HT1080 (cell line): Measurements from ENCODE around the gene MXD3. TPM values are rescaled to one million over a fixed set of nuclear protein-coding genes. Genes with fewer than 3 reads are reported as not detected.
"Not testable (repeated sequence)": the region's sequence is repeated elsewhere in the genome, so short reads cannot be mapped to it uniquely, and the experiment has no call there.

Experiments
- DNase-seq: peaks from one replicate; pipeline ENCODE4 v3.0.0-alpha.2; 2015; ENCODE audit warnings: low read depth
- total RNA-seq: library from RNA; depleted of rRNA; stranded (reverse); fragments of >200 nt; shearing (Covaris generic); gene quantifications from 2 replicates; pipeline ENCODE4 v1.2.3, GENCODE V29; 2014; rRNA removed

The MXD3 gene
- total RNA-seq, 1 experiment from 2014 or later, result 24.6 TPM

- DNase-seq, result no peak
These were observed 41.0 kb downstream of the MXD3 start for GRCh38 chr5:177270653-177271052.

- no peak for DNase-seq
These were observed 41.7 kb downstream of the MXD3 start for GRCh38 chr5:177269976-177270375.

GRCh38 chr5:177269232-177269895 is 42.3 kb downstream of the MXD3 start:
- no peak for DNase-seq

GRCh38 chr5:177265395-177265794 is 46.3 kb downstream of the MXD3 start:
- no peak for DNase-seq

GRCh38 chr5:177264178-177264577 is 47.5 kb downstream of the MXD3 start:
- DNase-seq, result no peak

- no peak for DNase-seq
These were observed 50.2 kb downstream of the MXD3 start for GRCh38 chr5:177261510-177261909.

GRCh38 chr5:177260961-177261360 is 50.7 kb downstream of the MXD3 start:
- DNase-seq, result no peak

- not testable (repeated sequence) for DNase-seq
These were observed 53.0 kb downstream of the MXD3 start for GRCh38 chr5:177258711-177259110.

Other genes with a start within 250 kb of the MXD3 start
- gene FGFR4, start 225.0 kb downstream of the MXD3 start, total RNA-seq, result 2.2 and 3.4 TPM in 2 replicates
- gene NSD1, start 178.1 kb downstream of the MXD3 start, total RNA-seq, result 14.3 and 18.3 TPM in 2 replicates
- 31.2 and 31.5 TPM in 2 replicates for gene RAB24, start 8.2 kb downstream of the MXD3 start, total RNA-seq
- 633 and 661 TPM in 2 replicates for gene PRELID1, start 8.1 kb downstream of the MXD3 start, total RNA-seq
- gene LMAN2, start 39.8 kb upstream of the MXD3 start, total RNA-seq, result 213 and 237 TPM in 2 replicates
- gene RGS14, start 46.0 kb upstream of the MXD3 start, total RNA-seq, result 27.7 and 29.8 TPM in 2 replicates
- 0.10 and 0.34 TPM in 2 replicates for gene SLC34A1, start 72.5 kb upstream of the MXD3 start, total RNA-seq
- not detected in 2 replicates for gene PFN3, start 88.8 kb upstream of the MXD3 start, total RNA-seq
- gene F12, start 97.7 kb upstream of the MXD3 start, total RNA-seq, result 8.5 and 15.2 TPM in 2 replicates
- gene GRK6, start 114.8 kb upstream of the MXD3 start, total RNA-seq, result 42.3 and 46.2 TPM in 2 replicates
- 34.3 and 43.4 TPM in 2 replicates for gene PRR7, start 134.9 kb upstream of the MXD3 start, total RNA-seq
- gene DBN1, start 161.7 kb upstream of the MXD3 start, total RNA-seq, result 108 and 118 TPM in 2 replicates
- gene PDLIM7, start 185.7 kb upstream of the MXD3 start, total RNA-seq, result 262 and 269 TPM in 2 replicates
- gene DOK3, start 197.9 kb upstream of the MXD3 start, total RNA-seq, result 2.3 and 4.4 TPM in 2 replicates
- gene DDX41, start 205.1 kb upstream of the MXD3 start, total RNA-seq, result 131 and 135 TPM in 2 replicates
- gene FAM193B, start 242.7 kb upstream of the MXD3 start, total RNA-seq, result 17.4 and 23.1 TPM in 2 replicates